CD4-positive, CD25-positive, alpha-beta regulatory T cell (primary cell): ENCODE results near the gene ID1. TPM values are rescaled to one million over a fixed set of nuclear protein-coding genes. Genes with fewer than 3 reads are reported as not detected.

Experiments used
- ATAC-seq, 2 donors: fragments of 150-1000 bp; cut with Tn5 transposase; one replicate each; pipeline ENCODE4 v1.10.0; 2021; ENCODE audit warnings: low read depth in 2 of 2, moderate number of reproducible peaks in 2 of 2, moderate library complexity in 1 of 2
- DNase-seq, 3 donors: peaks; one replicate each; pipeline versions ENCODE4 v3.0.0 to v3.0.0-alpha.2; 2012 to 2022; ENCODE audit warnings: mixed read lengths in 1 of 3
- H3K27ac ChIP-seq: one replicate; pipeline ENCODE4 v1.7.0; 2013; ENCODE audit warnings: mild to moderate bottlenecking, low read length; ENCODE audit not compliant: insufficient read depth, poor library complexity, severe bottlenecking
- H3K27me3 ChIP-seq: one replicate; pipeline ENCODE4 v1.7.0; 2013; ENCODE audit warnings: low read length; ENCODE audit not compliant: control insufficient read depth, insufficient read depth
- H3K36me3 ChIP-seq: one replicate; pipeline ENCODE4 v1.7.0; 2013; ENCODE audit warnings: mild to moderate bottlenecking, low read length, moderate library complexity; ENCODE audit not compliant: control insufficient read depth, insufficient read depth
- H3K4me1 ChIP-seq: 2 replicates; pipeline ENCODE4 v1.7.0; 2013; ENCODE audit warnings: mild to moderate bottlenecking, low read length; ENCODE audit not compliant: insufficient read depth, control insufficient read depth, poor library complexity, severe bottlenecking
- H3K4me3 ChIP-seq: one replicate; pipeline ENCODE4 v1.7.0; 2013; ENCODE audit warnings: low read depth, mild to moderate bottlenecking, low read length, moderate library complexity
- H3K9me3 ChIP-seq, 2 experiments: 1 replicate in 1 of 2; 2 replicates in 1 of 2; pipeline ENCODE4 v1.7.0; 2013; ENCODE audit warnings: low read length in 2 of 2, mild to moderate bottlenecking in 1 of 2, moderate library complexity in 1 of 2; ENCODE audit not compliant: control insufficient read depth in 2 of 2
- H3K27ac Mint-ChIP-seq, 3 donors: one replicate each; pipeline ENCODE4 v1.8.0; 2020 to 2022; ENCODE audit warnings: mild to moderate bottlenecking in 3 of 3, mixed read lengths in 3 of 3, moderate library complexity in 2 of 3
- H3K27me3 Mint-ChIP-seq: one replicate; pipeline ENCODE4 v1.8.0; 2022; ENCODE audit warnings: mild to moderate bottlenecking, mixed read lengths
- H3K36me3 Mint-ChIP-seq: one replicate; pipeline ENCODE4 v1.8.0; 2020; ENCODE audit warnings: mixed read lengths
- H3K4me1 Mint-ChIP-seq, 4 donors: one replicate each; pipeline ENCODE4 v1.8.0; 2020 to 2022; ENCODE audit warnings: mixed read lengths in 4 of 4, mild to moderate bottlenecking in 1 of 4
- H3K4me3 Mint-ChIP-seq, 4 donors: one replicate each; pipeline ENCODE4 v1.8.0; 2020 to 2022; ENCODE audit warnings: mild to moderate bottlenecking in 4 of 4, mixed read lengths in 4 of 4, moderate library complexity in 3 of 4
- H3K9me3 Mint-ChIP-seq, 7 donors: one replicate each; pipeline ENCODE4 v1.8.0; 2020 to 2022; ENCODE audit warnings: mixed read lengths in 7 of 7, mild to moderate bottlenecking in 3 of 7, moderate library complexity in 2 of 7
- polyA plus RNA-seq, 4 donors: library from polyadenylated mRNA; unstranded; fragments of 300-500 nt; fragmentation: Illumina TruSeq; gene quantifications; one replicate each; pipeline ENCODE4 v1.2.3, GENCODE V29; 2021
- total RNA-seq: library from RNA; stranded (reverse); gene quantifications from one replicate; pipeline ENCODE4 v1.2.3, GENCODE V29; 2022

Gene ID1
- total and polyA plus RNA-seq, 5 donors from 2014 or later: 0.71 to 9.4 (median 1.1) TPM

DNA sequence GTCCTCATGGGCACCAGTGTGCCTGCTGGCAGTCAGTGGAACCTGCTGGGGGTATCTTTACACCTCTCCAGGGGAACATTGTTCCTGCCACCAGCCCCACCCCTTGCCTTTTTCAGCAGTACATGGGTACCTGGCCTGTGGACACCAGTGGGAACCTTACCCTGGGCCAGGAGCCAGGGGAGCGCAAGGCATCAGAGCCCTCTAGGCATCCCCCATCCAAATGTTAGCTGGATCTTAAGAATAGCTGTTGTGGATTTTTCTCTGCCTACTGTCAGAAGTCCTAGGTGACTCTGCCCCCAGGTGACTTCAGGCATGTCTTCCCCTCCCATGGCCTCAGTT lies 38.8 kb upstream of the ID1 start:
- Mint-ChIP-seq H3K27me3 (no peaks in the 10 kb centered on the region), H3K4me1 (peaks cover 0 to 12% (median 5%) of the 10 kb centered on the region in 4 donors), H3K27ac (peak overlapping the region; percentile 38 to 62 (median 41)), H3K4me3 (no peak overlapping the region), H3K36me3 (peaks cover 20% of the 10 kb centered on the region), H3K9me3 (no peaks in the 10 kb centered on the region)
- DNase-seq (no peak), ATAC-seq (no peak)
- no peak overlapping the region for H3K4me3 ChIP-seq
- peaks cover 6% of the 10 kb centered on the region for H3K4me1 ChIP-seq
- H3K36me3 ChIP-seq: peaks cover 35% of the 10 kb centered on the region
- no peaks in the 10 kb centered on the region for H3K27me3 ChIP-seq
- no peaks in the 10 kb centered on the region for H3K9me3 ChIP-seq
- no peak overlapping the region for H3K27ac ChIP-seq

DNA sequence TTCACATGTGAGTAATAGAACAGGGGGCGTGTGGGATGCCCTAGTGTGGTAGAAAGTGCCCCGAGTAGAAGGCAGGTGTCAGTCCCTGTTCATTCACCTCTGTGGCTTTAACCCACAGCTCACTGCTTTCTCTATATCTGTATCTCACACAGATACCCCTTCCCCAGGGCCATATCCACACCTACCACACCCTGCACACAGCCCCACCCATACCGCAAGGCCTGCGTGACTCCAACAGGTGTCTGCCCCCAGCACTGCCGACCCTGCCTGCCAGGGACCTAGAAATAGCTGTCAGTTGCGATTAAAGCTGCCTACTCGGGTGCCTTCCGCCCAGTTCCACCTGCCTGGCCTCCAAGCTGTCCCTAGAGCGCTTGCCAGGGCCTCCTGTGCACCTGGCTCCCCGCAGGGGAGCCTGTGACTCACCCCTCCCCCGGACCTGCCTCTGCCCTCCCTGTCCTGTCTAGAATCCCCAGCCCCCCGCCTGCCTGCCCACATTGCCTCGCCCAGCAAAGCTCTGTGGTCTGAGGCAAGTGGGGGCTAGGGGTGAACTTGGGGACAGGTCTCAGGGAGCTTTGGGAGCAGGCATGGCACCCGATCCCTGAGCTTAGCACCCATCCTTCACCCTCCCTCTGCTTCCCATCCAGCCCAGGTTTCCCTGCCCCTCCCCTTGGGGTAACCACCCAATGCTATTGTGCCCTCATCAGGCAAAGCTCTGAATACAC lies 38.3 kb upstream of the ID1 start:
- no peaks in the 10 kb centered on the region for H3K27me3 ChIP-seq
- Mint-ChIP-seq H3K9me3 (no peaks in the 10 kb centered on the region), H3K36me3 (peaks cover 16% of the 10 kb centered on the region), H3K4me3 (no peak overlapping the region), H3K4me1 (peaks cover 0 to 16% (median 7%) of the 10 kb centered on the region in 4 donors), H3K27me3 (no peaks in the 10 kb centered on the region), H3K27ac (peak overlapping the region; percentile 38 to 62 (median 41))
- peaks cover 6% of the 10 kb centered on the region for H3K4me1 ChIP-seq
- peaks cover 31% of the 10 kb centered on the region for H3K36me3 ChIP-seq
- H3K9me3 ChIP-seq: no peaks in the 10 kb centered on the region
- DNase-seq: no peak
- no peak overlapping the region for H3K4me3 ChIP-seq
- no peak overlapping the region for H3K27ac ChIP-seq
- no peak for ATAC-seq

DNA sequence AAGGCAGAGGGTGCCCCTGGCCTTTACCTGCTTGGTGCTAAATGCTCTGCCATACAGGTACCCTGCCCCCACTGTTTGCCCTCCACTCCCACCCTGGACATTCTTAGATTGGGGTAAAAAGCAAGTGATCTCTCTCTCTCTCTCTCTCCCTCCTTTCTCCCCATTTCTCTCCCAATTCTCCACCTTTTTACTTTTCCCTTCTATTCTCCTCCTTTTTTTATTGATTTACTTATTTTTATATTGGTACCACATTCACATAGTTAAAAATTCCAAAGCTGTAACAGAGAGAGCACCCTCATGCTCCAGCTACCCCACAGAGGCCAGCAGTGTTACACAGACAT lies 37.7 kb upstream of the ID1 start:
- Mint-ChIP-seq H3K4me3 (no peak overlapping the region), H3K27me3 (no peaks in the 10 kb centered on the region), H3K36me3 (peaks cover 13% of the 10 kb centered on the region), H3K27ac (peak overlapping the region in 1 of 3 donors; percentile 54), H3K4me1 (peaks cover 0 to 21% (median 11%) of the 10 kb centered on the region in 4 donors), H3K9me3 (no peaks in the 10 kb centered on the region)
- Histone ChIP-seq H3K27ac (no peak overlapping the region), H3K4me1 (peaks cover 9% of the 10 kb centered on the region), H3K4me3 (no peak overlapping the region), H3K36me3 (peaks cover 26% of the 10 kb centered on the region), H3K9me3 (no peaks in the 10 kb centered on the region), H3K27me3 (no peaks in the 10 kb centered on the region)
- no peak for ATAC-seq
- no peak for DNase-seq

DNA sequence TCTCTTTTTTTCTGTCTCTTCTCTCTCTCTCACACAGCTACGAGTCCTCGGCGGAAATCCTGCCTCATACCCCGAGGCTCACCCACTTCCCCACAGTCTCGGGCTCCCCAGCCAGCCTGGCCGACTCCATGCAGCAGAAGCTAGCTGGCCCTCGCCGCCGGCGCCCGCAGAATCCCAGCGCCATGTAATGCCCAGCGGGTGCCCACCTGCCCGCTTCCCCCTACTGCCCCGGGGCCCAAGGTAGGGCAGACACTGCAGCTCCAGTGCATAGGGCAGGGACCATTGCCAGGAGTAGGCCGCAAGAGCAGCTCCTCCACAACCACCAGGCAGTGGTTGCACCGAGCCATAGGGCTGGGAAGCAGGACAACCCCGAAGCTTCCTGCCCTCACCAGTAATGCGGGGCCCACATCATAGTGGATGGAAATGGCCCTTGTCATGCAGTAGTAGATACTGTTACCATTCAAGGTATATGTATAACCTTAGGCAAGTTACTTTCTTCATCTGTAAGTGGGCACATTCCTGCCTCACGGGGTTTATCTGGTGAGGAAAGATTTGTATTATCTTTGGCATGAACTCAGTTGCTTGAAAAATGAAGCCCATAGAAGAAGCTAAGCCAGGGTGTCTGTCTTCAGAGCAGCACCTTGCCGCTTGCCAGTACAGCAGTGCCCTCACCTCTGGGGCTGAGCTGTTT lies 36.9 kb upstream of the ID1 start:
- Mint-ChIP-seq H3K4me1 (peaks cover 0 to 25% (median 14%) of the 10 kb centered on the region in 4 donors), H3K4me3 (peak overlapping the region in 1 of 4 donors; percentile 25), H3K9me3 (no peaks in the 10 kb centered on the region), H3K36me3 (peaks cover 9% of the 10 kb centered on the region), H3K27me3 (no peaks in the 10 kb centered on the region), H3K27ac (no peak overlapping the region)
- no peak overlapping the region for H3K27ac ChIP-seq
- ATAC-seq: no peak
- H3K9me3 ChIP-seq: no peaks in the 10 kb centered on the region
- no peak overlapping the region for H3K4me3 ChIP-seq
- peaks cover 18% of the 10 kb centered on the region for H3K36me3 ChIP-seq
- DNase-seq: no peak
- H3K27me3 ChIP-seq: no peaks in the 10 kb centered on the region
- peaks cover 13% of the 10 kb centered on the region for H3K4me1 ChIP-seq

DNA sequence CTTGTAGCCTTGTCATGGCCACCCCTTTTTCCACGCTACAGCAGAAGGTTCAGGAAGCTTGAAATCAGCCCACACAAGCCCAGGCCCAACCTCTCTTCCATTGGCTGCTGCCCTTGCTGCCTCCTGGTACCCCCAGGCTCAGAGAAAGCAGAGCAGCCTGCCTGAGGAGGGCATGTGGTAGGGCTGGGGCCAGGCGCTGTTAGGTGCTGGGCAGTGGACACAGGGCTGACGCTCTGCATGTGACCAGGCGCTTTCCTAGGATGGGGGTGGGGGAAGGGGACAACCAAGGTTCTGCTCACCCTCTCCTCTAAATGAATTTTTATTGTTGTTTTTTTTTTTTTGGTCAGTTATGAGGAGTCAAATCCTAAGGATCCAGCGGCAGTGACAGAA lies 36.3 kb upstream of the ID1 start:
- H3K27ac Mint-ChIP-seq: peak overlapping the region in 1 of 3 donors; percentile 71
- Histone ChIP-seq H3K27ac (no peak overlapping the region), H3K27me3 (no peaks in the 10 kb centered on the region), H3K4me3 (no peak overlapping the region), H3K9me3 (no peaks in the 10 kb centered on the region), H3K4me1 (peaks cover 19% of the 10 kb centered on the region), H3K36me3 (peaks cover 18% of the 10 kb centered on the region)
- H3K36me3 Mint-ChIP-seq: peaks cover 9% of the 10 kb centered on the region
- no peaks in the 10 kb centered on the region for H3K27me3 Mint-ChIP-seq
- ATAC-seq (no peak), DNase-seq (no peak)
- H3K9me3 Mint-ChIP-seq: no peaks in the 10 kb centered on the region
- peaks cover 0 to 29% (median 18%) of the 10 kb centered on the region in 4 donors for H3K4me1 Mint-ChIP-seq
- peak overlapping the region in 1 of 4 donors; percentile 25 for H3K4me3 Mint-ChIP-seq

DNA sequence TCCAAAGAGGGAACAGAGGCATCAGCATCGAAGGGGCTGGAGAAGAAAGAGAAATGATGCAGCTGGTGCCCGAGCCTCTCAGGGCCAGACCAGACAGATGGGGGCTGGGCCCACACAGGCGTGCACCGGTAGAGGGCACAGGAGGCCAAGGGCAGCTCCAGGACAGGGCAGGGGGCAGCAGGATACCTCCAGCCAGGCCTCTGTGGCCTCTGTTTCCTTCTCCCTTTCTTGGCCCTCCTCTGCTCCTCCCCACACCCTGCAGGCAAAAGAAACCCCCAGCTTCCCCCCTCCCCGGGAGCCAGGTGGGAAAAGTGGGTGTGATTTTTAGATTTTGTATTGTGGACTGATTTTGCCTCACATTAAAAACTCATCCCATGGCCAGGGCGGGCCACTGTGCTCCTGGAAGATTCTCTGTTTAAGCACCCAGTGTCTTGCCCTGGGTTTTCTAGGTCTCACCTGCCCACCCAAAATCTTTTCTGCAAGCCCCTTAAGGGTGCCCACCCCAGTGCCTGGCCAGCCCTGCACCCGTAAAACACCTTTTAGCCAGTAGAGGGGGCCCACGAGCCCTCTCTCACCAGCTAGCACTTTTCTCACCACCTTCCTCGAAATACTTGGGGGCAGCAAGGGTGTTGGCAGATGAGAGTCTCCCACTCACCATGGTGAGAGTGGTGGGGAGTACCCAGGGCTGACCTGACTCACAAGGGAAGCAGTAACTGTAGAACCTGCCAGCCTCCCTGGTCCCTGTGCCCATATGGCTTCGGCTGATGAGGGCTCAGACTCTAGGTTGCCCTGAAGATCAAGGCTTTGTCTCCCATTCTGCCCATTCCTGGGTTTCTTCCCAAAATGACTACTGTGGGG lies 35.7 kb upstream of the ID1 start:
- DNase-seq: peak; percentile 51 to 58 (median 52)
- Histone ChIP-seq H3K36me3 (peaks cover 12% of the 10 kb centered on the region), H3K4me1 (peaks cover 21% of the 10 kb centered on the region), H3K27me3 (no peaks in the 10 kb centered on the region), H3K9me3 (no peaks in the 10 kb centered on the region), H3K27ac (no peak overlapping the region), H3K4me3 (no peak overlapping the region)
- peak in 1 of 2 donors; percentile 18 for ATAC-seq
- H3K27me3 Mint-ChIP-seq: no peaks in the 10 kb centered on the region
- H3K9me3 Mint-ChIP-seq: no peaks in the 10 kb centered on the region
- H3K27ac Mint-ChIP-seq: peak overlapping the region in 2 of 3 donors; percentile 59 to 71
- H3K36me3 Mint-ChIP-seq: peaks cover 6% of the 10 kb centered on the region
- peaks cover 0 to 32% (median 23%) of the 10 kb centered on the region in 4 donors for H3K4me1 Mint-ChIP-seq
- H3K4me3 Mint-ChIP-seq: peak overlapping the region in 1 of 4 donors; percentile 50

DNA sequence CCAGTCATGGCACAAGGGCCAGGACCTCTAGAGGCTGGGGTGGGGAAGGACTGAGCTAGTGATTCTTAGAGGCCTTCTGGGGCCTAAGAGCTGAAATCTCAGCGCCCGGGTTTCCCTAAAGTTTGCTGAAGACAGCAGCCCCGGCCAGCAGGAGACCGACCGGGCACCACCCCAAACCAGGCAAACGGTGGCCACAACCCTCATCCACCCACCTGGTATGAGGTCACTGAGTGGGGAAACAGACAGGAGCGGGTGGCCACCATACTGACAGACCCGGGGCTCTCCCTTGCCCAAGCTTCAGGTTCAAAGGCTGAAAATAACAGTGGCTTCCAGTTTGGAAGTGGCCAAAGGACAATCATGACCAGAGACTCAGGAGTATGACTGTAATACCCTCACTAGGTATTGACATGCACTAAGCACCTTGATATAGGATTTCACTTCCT lies 35.0 kb upstream of the ID1 start:
- Mint-ChIP-seq H3K4me1 (peaks cover 0 to 32% (median 23%) of the 10 kb centered on the region in 4 donors), H3K4me3 (peak overlapping the region in 1 of 4 donors; percentile 50), H3K9me3 (no peaks in the 10 kb centered on the region), H3K36me3 (peaks cover 6% of the 10 kb centered on the region), H3K27ac (peak overlapping the region in 1 of 3 donors; percentile 59), H3K27me3 (no peaks in the 10 kb centered on the region)
- Histone ChIP-seq H3K4me3 (no peak overlapping the region), H3K27ac (no peak overlapping the region), H3K9me3 (no peaks in the 10 kb centered on the region), H3K4me1 (peaks cover 21% of the 10 kb centered on the region), H3K36me3 (peaks cover 11% of the 10 kb centered on the region), H3K27me3 (no peaks in the 10 kb centered on the region)
- DNase-seq (no peak), ATAC-seq (no peak)
